Measurements from ENCODE around the gene PRR15L.

PRR15L gene

DNA sequence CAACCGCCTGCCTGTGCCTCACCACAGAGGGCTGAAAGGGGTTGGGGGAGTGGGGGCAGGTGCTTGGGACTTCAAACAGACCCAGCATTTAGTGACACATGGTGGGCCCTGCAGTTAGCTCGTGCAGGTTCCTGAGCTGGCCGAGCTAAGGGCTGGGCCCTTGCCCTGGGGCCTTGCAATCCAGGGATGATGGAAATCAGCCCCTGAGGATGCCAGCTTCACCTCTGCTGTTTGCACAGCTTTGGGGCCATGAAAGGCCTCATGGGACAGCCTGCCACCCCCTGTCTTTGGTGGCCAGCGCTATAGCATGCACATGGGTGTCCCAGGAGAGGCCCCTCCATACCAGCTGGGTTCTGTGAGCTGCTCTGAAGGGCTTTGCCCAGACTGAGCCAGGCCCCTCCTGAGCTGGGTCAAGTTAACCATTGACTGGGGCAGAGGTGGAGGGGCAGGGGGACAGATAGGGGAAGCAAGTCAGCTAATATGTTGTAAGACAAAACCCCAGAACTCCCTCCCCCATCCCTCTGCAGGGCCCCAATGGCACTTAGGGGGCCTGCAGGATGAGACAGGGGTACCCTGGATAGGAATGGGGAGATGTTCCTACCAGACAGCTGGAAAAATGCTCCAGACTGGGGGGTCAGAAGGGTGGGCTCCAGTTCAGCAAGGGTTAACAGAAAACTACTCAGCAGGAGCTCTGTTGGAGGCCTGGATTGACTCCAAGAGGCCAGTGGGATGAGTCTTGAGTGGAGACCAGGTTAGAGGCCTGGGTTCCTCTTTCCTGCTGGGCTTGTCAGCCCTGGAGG lies 692 bp downstream of the PRR15L start:
- H3K36me3 Mint-ChIP-seq (ENCODE audit: low read depth), result peaks cover 7% of the 10 kb centered on the region
- no peak overlapping the region for H3K27ac Mint-ChIP-seq
- ATAC-seq, result no peak
- no peaks in the 10 kb centered on the region for H3K9me3 Mint-ChIP-seq
- no peak for DNase-seq
- no peaks in the 10 kb centered on the region for H3K27me3 Mint-ChIP-seq
- H3K4me3 Mint-ChIP-seq, result no peak overlapping the region
- H3K4me1 Mint-ChIP-seq, result no peaks in the 10 kb centered on the region

DNA sequence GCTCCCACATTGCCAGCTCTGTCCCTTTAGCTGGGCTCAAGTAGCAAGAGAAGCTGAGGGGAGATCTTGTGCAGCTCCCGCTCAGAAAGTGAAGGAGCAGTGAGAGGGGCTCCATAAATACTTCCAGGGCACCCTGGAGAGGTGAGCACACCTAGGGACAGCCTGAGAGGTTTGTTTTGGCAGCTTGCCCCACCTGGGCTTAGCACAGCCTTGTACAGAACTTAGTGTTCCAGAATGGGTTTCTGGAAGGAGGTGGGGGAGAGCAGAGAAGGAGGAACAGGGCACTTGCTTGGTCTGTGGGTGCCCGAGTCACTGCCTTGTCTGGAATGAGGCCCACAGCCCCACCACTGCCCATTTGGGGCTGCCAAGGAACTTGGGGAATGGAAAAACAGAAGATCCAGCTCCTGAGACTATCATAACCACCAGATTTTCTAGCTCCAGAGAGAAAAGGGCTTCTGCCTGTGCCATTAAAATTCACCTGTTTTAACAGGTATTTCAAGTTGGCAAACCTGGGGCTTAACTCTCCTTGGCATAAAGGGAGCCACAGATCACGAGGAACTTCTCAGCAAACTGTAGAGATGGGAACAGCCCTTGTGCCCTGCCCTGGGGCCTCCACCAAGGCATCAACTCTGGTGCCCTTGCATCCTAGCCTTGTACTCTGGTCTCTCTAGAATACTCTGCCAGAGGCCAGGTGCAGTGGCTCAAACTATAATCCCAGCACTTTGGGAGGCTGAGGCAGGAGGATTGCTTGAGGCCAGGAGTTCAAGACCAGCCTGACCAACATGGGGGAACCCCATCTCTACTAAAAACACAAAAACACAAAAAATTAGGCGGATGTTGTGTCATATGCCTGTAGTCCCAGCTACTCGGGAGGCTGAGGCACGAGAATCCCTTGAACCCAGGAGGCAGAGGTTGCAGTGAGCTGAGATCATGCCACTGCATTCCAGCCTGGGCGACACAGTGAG lies 1.9 kb downstream of the PRR15L start:
- ATAC-seq (no peak), DNase-seq (no peak)
- no peaks in the 10 kb centered on the region for H3K4me1 Mint-ChIP-seq
- H3K36me3 Mint-ChIP-seq (ENCODE audit: low read depth), result peaks cover 7% of the 10 kb centered on the region
- no peaks in the 10 kb centered on the region for H3K27me3 Mint-ChIP-seq
- no peak overlapping the region for H3K4me3 Mint-ChIP-seq
- H3K27ac Mint-ChIP-seq, result no peak overlapping the region
- no peaks in the 10 kb centered on the region for H3K9me3 Mint-ChIP-seq

DNA sequence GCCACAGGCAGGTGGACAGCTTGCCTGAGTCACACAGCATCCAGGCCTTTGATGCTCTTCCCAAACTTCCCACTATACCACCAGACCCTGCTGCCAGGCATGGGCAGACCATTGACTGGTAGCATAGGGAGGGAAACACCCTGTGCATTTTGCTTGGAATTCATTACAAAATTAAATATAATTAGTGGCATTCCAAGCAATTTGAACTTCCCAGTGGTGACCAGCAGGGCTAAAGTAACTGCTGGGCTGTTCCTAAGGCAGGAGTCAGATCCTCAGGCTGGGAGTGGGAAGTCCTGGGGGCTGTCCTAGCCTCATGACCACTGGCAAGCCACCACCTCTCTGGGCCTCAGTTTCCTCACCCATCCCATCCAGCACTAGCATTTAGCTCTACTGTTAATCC lies 3.8 kb downstream of the PRR15L start:
- no peak for DNase-seq
- peaks cover 13% of the 10 kb centered on the region for H3K4me1 Mint-ChIP-seq

DNA sequence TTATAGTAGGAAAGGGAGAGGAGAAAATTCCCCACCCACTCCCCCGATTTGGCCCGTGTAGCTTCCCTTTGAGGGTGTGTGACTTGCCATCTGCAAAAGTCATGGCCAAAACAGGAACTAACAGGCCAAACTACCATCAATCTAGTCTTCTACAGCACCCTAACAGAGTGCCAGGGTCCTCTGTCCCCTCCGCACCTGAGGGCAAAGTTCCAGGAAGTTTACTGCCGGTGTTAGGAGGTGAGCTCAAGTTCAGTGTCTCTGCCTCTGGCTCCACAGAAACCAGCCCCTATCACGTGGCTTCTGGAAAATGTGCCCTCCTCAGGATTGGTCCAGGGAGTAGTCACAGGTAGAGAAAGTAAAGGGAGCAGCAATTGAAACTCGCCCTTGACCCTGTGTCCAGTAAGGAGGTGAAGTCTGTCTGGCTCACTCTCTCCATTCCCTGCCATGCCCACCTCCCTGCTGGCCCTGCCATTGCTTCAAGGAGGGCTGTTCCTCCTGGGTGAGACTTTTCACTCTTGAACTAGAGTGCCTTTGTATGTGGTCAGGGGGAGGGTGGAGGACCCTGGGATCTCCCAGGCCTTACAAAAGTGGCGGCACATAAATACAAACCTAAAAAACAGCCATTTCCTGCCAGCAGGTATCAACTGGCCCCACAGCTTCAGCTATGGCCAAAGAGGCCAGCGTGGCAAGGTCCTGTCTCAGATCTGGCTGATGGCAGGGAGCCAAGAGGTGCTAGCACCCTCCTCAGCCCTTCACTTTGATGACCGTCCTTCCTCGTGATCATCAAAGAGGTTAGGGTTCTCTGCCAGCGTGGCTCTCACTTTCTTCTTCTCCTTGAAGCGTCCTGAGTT lies 5.3 kb downstream of the PRR15L start:
- no peaks in the 10 kb centered on the region for H3K27me3 Mint-ChIP-seq
- H3K9me3 Mint-ChIP-seq, result no peaks in the 10 kb centered on the region
- peaks cover 15% of the 10 kb centered on the region for H3K4me1 Mint-ChIP-seq
- peaks cover 12% of the 10 kb centered on the region for H3K36me3 Mint-ChIP-seq (ENCODE audit: low read depth)
- no peak for DNase-seq
- no peak overlapping the region for H3K4me3 Mint-ChIP-seq
- H3K27ac Mint-ChIP-seq, result no peak overlapping the region
- no peak for ATAC-seq

More for the DNA sequence above, 3.8 kb downstream of the PRR15L start:
- H3K27me3 Mint-ChIP-seq, result no peaks in the 10 kb centered on the region
- no peak for ATAC-seq
- H3K4me3 Mint-ChIP-seq, result no peak overlapping the region
- H3K27ac Mint-ChIP-seq, result no peak overlapping the region
- H3K9me3 Mint-ChIP-seq, result no peaks in the 10 kb centered on the region
- peaks cover 10% of the 10 kb centered on the region for H3K36me3 Mint-ChIP-seq (ENCODE audit: low read depth)

GRCh38 chr17:47950448-47950847 lies 7.2 kb downstream of the PRR15L start:
- Mint-ChIP-seq H3K36me3 (ENCODE audit: low read depth) (peaks cover 17% of the 10 kb centered on the region), H3K4me1 (peaks cover 32% of the 10 kb centered on the region), H3K9me3 (no peaks in the 10 kb centered on the region), H3K27ac (no peak overlapping the region), H3K27me3 (no peaks in the 10 kb centered on the region), H3K4me3 (no peak overlapping the region)
- no peak for ATAC-seq
- DNase-seq, result no peak

GRCh38 chr17:47949946-47950345 lies 7.7 kb downstream of the PRR15L start:
- H3K4me1 Mint-ChIP-seq, result peaks cover 37% of the 10 kb centered on the region
- no peaks in the 10 kb centered on the region for H3K9me3 Mint-ChIP-seq
- H3K27ac Mint-ChIP-seq, result peak overlapping the region; percentile 76
- no peaks in the 10 kb centered on the region for H3K27me3 Mint-ChIP-seq
- no peak overlapping the region for H3K4me3 Mint-ChIP-seq
- DNase-seq, result no peak
- peaks cover 22% of the 10 kb centered on the region for H3K36me3 Mint-ChIP-seq (ENCODE audit: low read depth)
- ATAC-seq, result no peak

- H3K27me3 Mint-ChIP-seq, result no peaks in the 10 kb centered on the region
- peaks cover 44% of the 10 kb centered on the region for H3K4me1 Mint-ChIP-seq
- H3K27ac Mint-ChIP-seq, result peak overlapping the region; percentile 76
- H3K4me3 Mint-ChIP-seq, result peak overlapping the region; percentile 66
- no peaks in the 10 kb centered on the region for H3K9me3 Mint-ChIP-seq
- ATAC-seq, result peak; percentile 67
- peaks cover 24% of the 10 kb centered on the region for H3K36me3 Mint-ChIP-seq (ENCODE audit: low read depth)
- DNase-seq, result peak; percentile 90
Measured at GRCh38 chr17:47949197-47949759, 8.4 kb downstream of the PRR15L start.

- no peaks in the 10 kb centered on the region for H3K9me3 Mint-ChIP-seq
- no peak for ATAC-seq
- H3K36me3 Mint-ChIP-seq (ENCODE audit: low read depth), result peaks cover 25% of the 10 kb centered on the region
- H3K27me3 Mint-ChIP-seq, result no peaks in the 10 kb centered on the region
- peak overlapping the region; percentile 76 for H3K27ac Mint-ChIP-seq
- H3K4me3 Mint-ChIP-seq, result peak overlapping the region; percentile 66
- H3K4me1 Mint-ChIP-seq, result peaks cover 49% of the 10 kb centered on the region
- DNase-seq, result no peak
Measured at GRCh38 chr17:47948706-47949196, 8.9 kb downstream of the PRR15L start.

GRCh38 chr17:47946929-47947397 lies 10.7 kb downstream of the PRR15L start:
- Mint-ChIP-seq H3K27me3 (no peaks in the 10 kb centered on the region), H3K4me3 (no peak overlapping the region), H3K36me3 (ENCODE audit: low read depth) (peaks cover 28% of the 10 kb centered on the region), H3K4me1 (peaks cover 62% of the 10 kb centered on the region), H3K27ac (peak overlapping the region; percentile 42), H3K9me3 (no peaks in the 10 kb centered on the region)
- ATAC-seq (peak; percentile 89), DNase-seq (peak; percentile 82)

GRCh38 chr17:47946516-47946915 lies 11.2 kb downstream of the PRR15L start:
- no peak for DNase-seq
- H3K36me3 Mint-ChIP-seq (ENCODE audit: low read depth), result peaks cover 29% of the 10 kb centered on the region
- H3K4me1 Mint-ChIP-seq, result peaks cover 66% of the 10 kb centered on the region
- no peak overlapping the region for H3K27ac Mint-ChIP-seq
- H3K4me3 Mint-ChIP-seq, result no peak overlapping the region
- H3K9me3 Mint-ChIP-seq, result no peaks in the 10 kb centered on the region
- ATAC-seq, result no peak
- no peaks in the 10 kb centered on the region for H3K27me3 Mint-ChIP-seq

GRCh38 chr17:47945529-47946508 lies 11.9 kb downstream of the PRR15L start:
- Mint-ChIP-seq H3K4me1 (peaks cover 72% of the 10 kb centered on the region), H3K36me3 (ENCODE audit: low read depth) (peaks cover 32% of the 10 kb centered on the region), H3K27me3 (no peaks in the 10 kb centered on the region), H3K9me3 (peaks cover 5% of the 10 kb centered on the region), H3K27ac (peak overlapping the region; percentile 60), H3K4me3 (no peak overlapping the region)
- ATAC-seq (no peak), DNase-seq (no peak)

- no peaks in the 10 kb centered on the region for H3K27me3 Mint-ChIP-seq
- peaks cover 6% of the 10 kb centered on the region for H3K9me3 Mint-ChIP-seq
- peaks cover 76% of the 10 kb centered on the region for H3K4me1 Mint-ChIP-seq
- peak overlapping the region; percentile 59 for H3K27ac Mint-ChIP-seq
- peak overlapping the region; percentile 2 for H3K4me3 Mint-ChIP-seq
- peaks cover 32% of the 10 kb centered on the region for H3K36me3 Mint-ChIP-seq (ENCODE audit: low read depth)
- DNase-seq (no peak), ATAC-seq (no peak)
Measured at GRCh38 chr17:47945080-47945479, 12.6 kb downstream of the PRR15L start.

- Mint-ChIP-seq H3K4me3 (peak overlapping the region; percentile 92), H3K27ac (peak overlapping the region; percentile 89), H3K36me3 (ENCODE audit: low read depth) (peaks cover 27% of the 10 kb centered on the region), H3K27me3 (no peaks in the 10 kb centered on the region), H3K4me1 (peaks cover 65% of the 10 kb centered on the region), H3K9me3 (peaks cover 6% of the 10 kb centered on the region)
- ATAC-seq (no peak), DNase-seq (no peak)
Measured at GRCh38 chr17:47942568-47942967, 15.1 kb downstream of the PRR15L start.

All from activated naive CD8-positive, alpha-beta T cell treated with anti-CD3 and anti-CD28 coated beads, Interleukin-2, amount 50 U/mL, for 24 hours (primary cell).